SHP77 (cell line): ENCODE measurements around the gene TLR9.

Source experiments
- DNase-seq, 2 experiments: peaks; one replicate each; lab custom pipeline; 2025; lab: John Stamatoyannopoulos, UW

TLR9 gene

GRCh38 chr3:52247409-52248164 is 22.1 kb upstream of the TLR9 start:
- no peak for DNase-seq

- no peak for DNase-seq
These were observed 21.4 kb upstream of the TLR9 start for GRCh38 chr3:52246728-52247408.

GRCh38 chr3:52246264-52246620 is 20.8 kb upstream of the TLR9 start:
- DNase-seq, result no peak

GRCh38 chr3:52245322-52246263 is 20.1 kb upstream of the TLR9 start, which contains the start of gene PPM1M:
Gene PPM1M (plus strand): TSS chr3:52245759. CDS start chr3:52245825, 66 bp downstream.
- DNase-seq, result no peak

GRCh38 chr3:52243791-52244628 is 18.6 kb upstream of the TLR9 start:
- no peak for DNase-seq

- no peak for DNase-seq
These were observed 16.6 kb upstream of the TLR9 start for GRCh38 chr3:52242039-52242438.

GRCh38 chr3:52240886-52241370 is 15.5 kb upstream of the TLR9 start:
- DNase-seq, result no peak

- DNase-seq, result peak; percentile 60 to 82
These were observed 14.8 kb upstream of the TLR9 start for GRCh38 chr3:52240059-52240885.

GRCh38 chr3:52238761-52239701 is 13.6 kb upstream of the TLR9 start, which contains the start of gene TWF2:
Gene TWF2 (minus strand): TSS chr3:52239158. CDS start chr3:52239016, 142 bp downstream.
- peak; percentile 21 to 67 for DNase-seq

- DNase-seq, result no peak
These were observed 12.8 kb upstream of the TLR9 start for GRCh38 chr3:52238193-52238760.

- DNase-seq, result no peak
These were observed 12.3 kb upstream of the TLR9 start for GRCh38 chr3:52237657-52238172.

GRCh38 chr3:52237006-52237656 is 11.7 kb upstream of the TLR9 start:
- DNase-seq, result no peak

GRCh38 chr3:52236424-52236886 is 11.0 kb upstream of the TLR9 start:
- DNase-seq, result no peak

GRCh38 chr3:52234516-52235447 is 9.3 kb upstream of the TLR9 start:
- DNase-seq, result no peak

GRCh38 chr3:52233968-52234367 is 8.5 kb upstream of the TLR9 start:
- no peak for DNase-seq

- DNase-seq, result no peak
These were observed 7.7 kb upstream of the TLR9 start for GRCh38 chr3:52233108-52233591.
